ENCODE measurements around the gene GATA2. TPM values are rescaled to one million over a fixed set of nuclear protein-coding genes. Genes with fewer than 3 reads are reported as not detected.

The GATA2 gene
- total and polyA plus RNA-seq, 5 donors = 9.7 to 18.1 (median 14.3) TPM

- intact Hi-C loops (cut with DNase I) = no loop called here
- no peak for ATAC-seq
- H3K4me3 ChIP-seq (ENCODE audit: low read length) = no peak overlapping the region
- H3K9me3 ChIP-seq (ENCODE audit: control insufficient read depth, low read length) = no peaks in the 10 kb centered on the region
- DNase-seq = peak in 1 of 3 donors; percentile 39
- no peaks in the 10 kb centered on the region for H3K4me1 ChIP-seq (ENCODE audit: control insufficient read depth, insufficient read depth, low read length)
- WGBS = 95% methylated on average over 23 of the region's 23 CpGs
- H3K27me3 ChIP-seq (ENCODE audit: control insufficient read depth, insufficient read depth) = no peaks in the 10 kb centered on the region
- no peak overlapping the region for H3K27ac ChIP-seq (ENCODE audit: low read length)
Observed at GRCh38 chr3:128462341-128462910, 30.6 kb downstream of the GATA2 start.

- WGBS = 82% methylated on average over 12 of the region's 12 CpGs
- Histone ChIP-seq H3K27ac (ENCODE audit: low read length) (no peak overlapping the region), H3K4me3 (ENCODE audit: low read length) (no peak overlapping the region), H3K4me1 (ENCODE audit: control insufficient read depth, insufficient read depth, low read length) (no peaks in the 10 kb centered on the region), H3K27me3 (ENCODE audit: control insufficient read depth, insufficient read depth) (no peaks in the 10 kb centered on the region), H3K9me3 (ENCODE audit: control insufficient read depth, low read length) (no peaks in the 10 kb centered on the region)
- intact Hi-C loops (cut with DNase I) = no loop called here
- ATAC-seq = no peak
- DNase-seq = peak in 1 of 3 donors; percentile 41
Observed at GRCh38 chr3:128461731-128462130, 31.3 kb downstream of the GATA2 start.

- no peak overlapping the region for H3K4me3 ChIP-seq (ENCODE audit: low read length)
- ATAC-seq (no peak), DNase-seq (peak in 1 of 3 donors; percentile 21)
- intact Hi-C loops (cut with DNase I) = no loop called here
- no peak overlapping the region for H3K27ac ChIP-seq (ENCODE audit: low read length)
- no peaks in the 10 kb centered on the region for H3K4me1 ChIP-seq (ENCODE audit: control insufficient read depth, insufficient read depth, low read length)
- H3K27me3 ChIP-seq (ENCODE audit: control insufficient read depth, insufficient read depth) = no peaks in the 10 kb centered on the region
- no peaks in the 10 kb centered on the region for H3K9me3 ChIP-seq (ENCODE audit: control insufficient read depth, low read length)
- WGBS = 92% methylated on average over 9 of the region's 9 CpGs
Observed at GRCh38 chr3:128459461-128459820, 33.6 kb downstream of the GATA2 start.

- no peaks in the 10 kb centered on the region for H3K9me3 ChIP-seq (ENCODE audit: control insufficient read depth, low read length)
- H3K4me3 ChIP-seq (ENCODE audit: low read length) = no peak overlapping the region
- H3K4me1 ChIP-seq (ENCODE audit: control insufficient read depth, insufficient read depth, low read length) = no peaks in the 10 kb centered on the region
- WGBS = 78% methylated on average over 18 of the region's 18 CpGs
- ATAC-seq (no peak), DNase-seq (peak in 1 of 3 donors; percentile 20)
- intact Hi-C loops (cut with DNase I) = no loop called here
- H3K27ac ChIP-seq (ENCODE audit: low read length) = no peak overlapping the region
- H3K27me3 ChIP-seq (ENCODE audit: control insufficient read depth, insufficient read depth) = no peaks in the 10 kb centered on the region
Observed at GRCh38 chr3:128458746-128459460, 34.1 kb downstream of the GATA2 start.

- ATAC-seq (no peak), DNase-seq (peak in 1 of 3 donors; percentile 19)
- Histone ChIP-seq H3K4me1 (ENCODE audit: control insufficient read depth, insufficient read depth, low read length) (no peaks in the 10 kb centered on the region), H3K27me3 (ENCODE audit: control insufficient read depth, insufficient read depth) (no peaks in the 10 kb centered on the region), H3K9me3 (ENCODE audit: control insufficient read depth, low read length) (no peaks in the 10 kb centered on the region), H3K27ac (ENCODE audit: low read length) (no peak overlapping the region), H3K4me3 (ENCODE audit: low read length) (no peak overlapping the region)
- intact Hi-C loops (cut with DNase I) = no loop called here
- 82% methylated on average over 12 of the region's 12 CpGs for WGBS
Observed at GRCh38 chr3:128457937-128458336, 35.1 kb downstream of the GATA2 start.

GRCh38 chr3:128456776-128457715, 36.0 kb downstream of the GATA2 start:
- DNase-seq = peak in 1 of 3 donors; percentile 20
- Histone ChIP-seq H3K4me3 (ENCODE audit: low read length) (no peak overlapping the region), H3K27me3 (ENCODE audit: control insufficient read depth, insufficient read depth) (no peaks in the 10 kb centered on the region), H3K9me3 (ENCODE audit: control insufficient read depth, low read length) (no peaks in the 10 kb centered on the region), H3K27ac (ENCODE audit: low read length) (no peak overlapping the region), H3K4me1 (ENCODE audit: control insufficient read depth, insufficient read depth, low read length) (no peaks in the 10 kb centered on the region)
- intact Hi-C loops (cut with DNase I) = no loop called here
- ATAC-seq = no peak
- WGBS = 46% methylated on average over 27 of the region's 27 CpGs

GRCh38 chr3:128455786-128456748, 36.9 kb downstream of the GATA2 start:
- intact Hi-C loops (cut with DNase I) = no loop called here
- no peak overlapping the region for H3K4me3 ChIP-seq (ENCODE audit: low read length)
- no peaks in the 10 kb centered on the region for H3K9me3 ChIP-seq (ENCODE audit: control insufficient read depth, low read length)
- DNase-seq (peak in 1 of 3 donors; percentile 40), ATAC-seq (no peak)
- H3K27ac ChIP-seq (ENCODE audit: low read length) = no peak overlapping the region
- no peaks in the 10 kb centered on the region for H3K4me1 ChIP-seq (ENCODE audit: control insufficient read depth, insufficient read depth, low read length)
- 71% methylated on average over 16 of the region's 16 CpGs for WGBS
- H3K27me3 ChIP-seq (ENCODE audit: control insufficient read depth, insufficient read depth) = no peaks in the 10 kb centered on the region

GRCh38 chr3:128455116-128455515, 37.9 kb downstream of the GATA2 start:
- ATAC-seq = no peak
- peak in 1 of 3 donors; percentile 4 for DNase-seq
- 81% methylated on average over 5 of the region's 5 CpGs for WGBS
- H3K4me3 ChIP-seq (ENCODE audit: low read length) = no peak overlapping the region
- no peaks in the 10 kb centered on the region for H3K27me3 ChIP-seq (ENCODE audit: control insufficient read depth, insufficient read depth)
- no peaks in the 10 kb centered on the region for H3K4me1 ChIP-seq (ENCODE audit: control insufficient read depth, insufficient read depth, low read length)
- intact Hi-C loops (cut with DNase I) = no loop called here
- H3K9me3 ChIP-seq (ENCODE audit: control insufficient read depth, low read length) = no peaks in the 10 kb centered on the region
- H3K27ac ChIP-seq (ENCODE audit: low read length) = no peak overlapping the region

GRCh38 chr3:128454310-128454618, 38.7 kb downstream of the GATA2 start:
- H3K27me3 ChIP-seq (ENCODE audit: control insufficient read depth, insufficient read depth) = no peaks in the 10 kb centered on the region
- H3K9me3 ChIP-seq (ENCODE audit: control insufficient read depth, low read length) = no peaks in the 10 kb centered on the region
- no peak for ATAC-seq
- H3K4me1 ChIP-seq (ENCODE audit: control insufficient read depth, insufficient read depth, low read length) = no peaks in the 10 kb centered on the region
- no peak overlapping the region for H3K27ac ChIP-seq (ENCODE audit: low read length)
- WGBS = 97% methylated on average over 2 of the region's 2 CpGs
- DNase-seq = peak in 1 of 3 donors; percentile 36
- intact Hi-C loops (cut with DNase I) = no loop called here
- H3K4me3 ChIP-seq (ENCODE audit: low read length) = no peak overlapping the region

- Histone ChIP-seq H3K9me3 (ENCODE audit: control insufficient read depth, low read length) (no peaks in the 10 kb centered on the region), H3K4me3 (ENCODE audit: low read length) (no peak overlapping the region), H3K27ac (ENCODE audit: low read length) (no peak overlapping the region), H3K4me1 (ENCODE audit: control insufficient read depth, insufficient read depth, low read length) (no peaks in the 10 kb centered on the region), H3K27me3 (ENCODE audit: control insufficient read depth, insufficient read depth) (no peaks in the 10 kb centered on the region)
- intact Hi-C loops (cut with DNase I) = no loop called here
- ATAC-seq (no peak), DNase-seq (peak in 1 of 3 donors; percentile 54)
- WGBS = 74% methylated on average over 21 of the region's 21 CpGs
Observed at GRCh38 chr3:128453501-128454309, 39.3 kb downstream of the GATA2 start.

Data from right cardiac atrium (tissue), 5 donors.